HUES48 (cell line): ENCODE results near the gene UBE3D.
"Not testable (repeated sequence)": the region's sequence is repeated elsewhere in the genome, so short reads cannot be mapped to it uniquely, and the experiment has no call there.

ENCODE experiments used
- H3K27ac ChIP-seq: one replicate; pipeline ENCODE4 v1.7.0; 2013; ENCODE audit warnings: low read depth, low read length, inconsistent platforms
- H3K27me3 ChIP-seq: 2 replicates; pipeline ENCODE4 v1.6.1; 2013; ENCODE audit warnings: mild to moderate bottlenecking, low read length; ENCODE audit not compliant: control insufficient read depth, insufficient read depth
- H3K36me3 ChIP-seq: 2 replicates; pipeline ENCODE4 v1.6.1; 2013; ENCODE audit warnings: low read length; ENCODE audit not compliant: control insufficient read depth, insufficient read depth
- H3K4me1 ChIP-seq: 2 replicates; pipeline ENCODE4 v1.6.1; 2013; ENCODE audit warnings: mild to moderate bottlenecking, low read length; ENCODE audit not compliant: control insufficient read depth, insufficient read depth
- H3K4me3 ChIP-seq: 2 replicates; pipeline ENCODE4 v1.5.1; 2013; ENCODE audit warnings: mild to moderate bottlenecking, low read depth, low read length
- H3K9ac ChIP-seq: 2 replicates; pipeline ENCODE4 v1.6.1; 2013; ENCODE audit warnings: mild to moderate bottlenecking, low read depth, low read length, moderate library complexity
- H3K9me3 ChIP-seq: 2 replicates; pipeline ENCODE4 v1.6.1; 2013; ENCODE audit warnings: low read length; ENCODE audit not compliant: control insufficient read depth, insufficient read depth

Gene UBE3D

GRCh38 chr6:83055366-83055964 is 10.2 kb downstream of the UBE3D start:
- no peak overlapping the region for H3K9ac ChIP-seq
- 0 out of 2 replicates have a peak, but pooled peaks cover 4% of the 10 kb centered on the region for H3K4me1 ChIP-seq
- H3K27ac ChIP-seq: no peak overlapping the region
- no peak overlapping the region for H3K4me3 ChIP-seq
- no peaks in the 10 kb centered on the region for H3K27me3 ChIP-seq
- peaks cover 53% of the 10 kb centered on the region for H3K36me3 ChIP-seq
- no peaks in the 10 kb centered on the region for H3K9me3 ChIP-seq

- Histone ChIP-seq H3K9me3 (no peaks in the 10 kb centered on the region), H3K27ac (no peak overlapping the region), H3K9ac (no peak overlapping the region), H3K4me3 (no peak overlapping the region), H3K36me3 (peaks cover 58% of the 10 kb centered on the region), H3K4me1 (0 out of 2 replicates have a peak, but pooled peaks cover 4% of the 10 kb centered on the region), H3K27me3 (no peaks in the 10 kb centered on the region)
Observed at GRCh38 chr6:83053678-83054077, 12.0 kb downstream of the UBE3D start.

- Histone ChIP-seq H3K36me3 (peaks cover 47% of the 10 kb centered on the region), H3K27ac (no peak overlapping the region), H3K9ac (no peak overlapping the region), H3K9me3 (no peaks in the 10 kb centered on the region), H3K4me3 (no peak overlapping the region), H3K27me3 (no peaks in the 10 kb centered on the region), H3K4me1 (peaks cover 14% of the 10 kb centered on the region)
Observed at GRCh38 chr6:83051377-83052172, 14.1 kb downstream of the UBE3D start.

GRCh38 chr6:83047065-83047754 is 18.4 kb downstream of the UBE3D start:
- Histone ChIP-seq H3K27me3 (no peaks in the 10 kb centered on the region), H3K4me1 (peaks cover 14% of the 10 kb centered on the region), H3K36me3 (peaks cover 24% of the 10 kb centered on the region), H3K9ac (no peak overlapping the region), H3K27ac (no peak overlapping the region), H3K4me3 (no peak overlapping the region), H3K9me3 (no peaks in the 10 kb centered on the region)

- Histone ChIP-seq H3K27me3 (no peaks in the 10 kb centered on the region), H3K9me3 (no peaks in the 10 kb centered on the region), H3K4me1 (peaks cover 11% of the 10 kb centered on the region), H3K36me3 (peaks cover 8% of the 10 kb centered on the region), H3K9ac (no peak overlapping the region), H3K27ac (no peak overlapping the region), H3K4me3 (no peak overlapping the region)
Observed at GRCh38 chr6:83044091-83044768, 21.4 kb downstream of the UBE3D start.

- Histone ChIP-seq H3K4me1 (peaks cover 9% of the 10 kb centered on the region), H3K9me3 (no peaks in the 10 kb centered on the region), H3K27me3 (no peaks in the 10 kb centered on the region), H3K9ac (no peak overlapping the region), H3K36me3 (peaks cover 8% of the 10 kb centered on the region), H3K27ac (no peak overlapping the region), H3K4me3 (no peak overlapping the region)
Observed at GRCh38 chr6:83042467-83043053, 23.1 kb downstream of the UBE3D start.

GRCh38 chr6:83038246-83038645 is 27.4 kb downstream of the UBE3D start:
- H3K9ac ChIP-seq: no peak overlapping the region
- no peaks in the 10 kb centered on the region for H3K27me3 ChIP-seq
- H3K9me3 ChIP-seq: peaks cover 11% of the 10 kb centered on the region
- peaks cover 23% of the 10 kb centered on the region for H3K36me3 ChIP-seq
- H3K4me3 ChIP-seq: no peak overlapping the region
- no peaks in the 10 kb centered on the region for H3K4me1 ChIP-seq
- H3K27ac ChIP-seq: no peak overlapping the region

- Histone ChIP-seq H3K4me3 (no peak overlapping the region), H3K27me3 (no peaks in the 10 kb centered on the region), H3K36me3 (peaks cover 38% of the 10 kb centered on the region), H3K27ac (no peak overlapping the region), H3K9me3 (peaks cover 31% of the 10 kb centered on the region), H3K9ac (no peak overlapping the region), H3K4me1 (no peaks in the 10 kb centered on the region)
Observed at GRCh38 chr6:83031689-83032088, 34.0 kb downstream of the UBE3D start.

GRCh38 chr6:83019741-83020140 is 45.9 kb downstream of the UBE3D start:
- Histone ChIP-seq H3K27me3 (no peaks in the 10 kb centered on the region), H3K36me3 (peaks cover 75% of the 10 kb centered on the region), H3K27ac (no peak overlapping the region), H3K4me3 (no peak overlapping the region), H3K9me3 (no peaks in the 10 kb centered on the region), H3K9ac (no peak overlapping the region), H3K4me1 (no peaks in the 10 kb centered on the region)

- H3K4me3 ChIP-seq, H3K27me3 ChIP-seq, H3K9ac ChIP-seq, H3K4me1 ChIP-seq, H3K9me3 ChIP-seq, H3K27ac ChIP-seq: not testable (repeated sequence)
- H3K36me3 ChIP-seq: peaks cover 34% of the 10 kb centered on the region
Observed at GRCh38 chr6:83011131-83011530, 54.5 kb downstream of the UBE3D start.
